PFSK-1 (cell line): ENCODE results near the gene YPEL1.

Experiments used
- FOXP2 ChIP-seq: optimal IDR thresholded peaks from 2 replicates; pipeline ENCODE3; 2011; ENCODE audit warnings: borderline replicate concordance, control low read depth, inconsistent platforms; ENCODE audit not compliant: insufficient read depth; ENCODE audit errors: extremely low read length, extremely low read depth
- POLR2AphosphoS5 ChIP-seq: IDR thresholded peaks from 2 replicates; pipeline ENCODE4 v1.6.1; 2012; ENCODE audit warnings: low read depth, mild to moderate bottlenecking, control low read depth, low read length, moderate library complexity
- REST ChIP-seq, 2 experiments: IDR thresholded peaks; 2 replicates each; pipeline versions ENCODE4 v1.6.1 to v1.8.0; 2011 to 2012; ENCODE audit warnings: low read depth in 2 of 2, low read length in 2 of 2, control low read depth in 1 of 2, inconsistent platforms in 1 of 2, mild to moderate bottlenecking in 1 of 2, moderate library complexity in 1 of 2; ENCODE audit not compliant: insufficient read depth in 1 of 2
- SIN3A ChIP-seq: IDR thresholded peaks from 2 replicates; pipeline ENCODE4 v1.6.1; 2012; ENCODE audit warnings: mild to moderate bottlenecking, low read length, moderate library complexity, borderline replicate concordance; ENCODE audit not compliant: insufficient read depth
- TAF1 ChIP-seq: IDR thresholded peaks from 2 replicates; pipeline ENCODE4 v1.6.1; 2012; ENCODE audit warnings: low read length, control low read depth, borderline replicate concordance; ENCODE audit not compliant: insufficient read depth

The YPEL1 gene

GRCh38 chr22:21713428-21714058 is 22.1 kb downstream of the YPEL1 start:
- TF ChIP-seq POLR2AphosphoS5 (no peak), FOXP2 (no peak), SIN3A (no peak)

GRCh38 chr22:21712751-21713427 is 22.7 kb downstream of the YPEL1 start:
- no peak for TF ChIP-seq POLR2AphosphoS5
- no peak for TF ChIP-seq REST (IDR thresholded peaks at IDR 0.05; ENCODE audit: insufficient read depth in 1 of 2, low read depth in 2 of 2, low read length in 2 of 2)
- no peak for TF ChIP-seq TAF1
- no peak for TF ChIP-seq SIN3A
- TF ChIP-seq FOXP2, result no peak

- TF ChIP-seq FOXP2 (no peak), REST (IDR thresholded peaks at IDR 0.05; ENCODE audit: insufficient read depth in 1 of 2, low read depth in 2 of 2, low read length in 2 of 2) (no peak), SIN3A (no peak), TAF1 (no peak), POLR2AphosphoS5 (no peak)
These were observed 23.7 kb downstream of the YPEL1 start for GRCh38 chr22:21711851-21712250.

- no peak for TF ChIP-seq TAF1
These were observed 25.4 kb downstream of the YPEL1 start for GRCh38 chr22:21710156-21710555.

GRCh38 chr22:21709688-21710087 is 25.9 kb downstream of the YPEL1 start:
- TF ChIP-seq TAF1, result no peak
- no peak for TF ChIP-seq FOXP2
- no peak for TF ChIP-seq POLR2AphosphoS5
- no peak for TF ChIP-seq SIN3A
- TF ChIP-seq REST (IDR thresholded peaks at IDR 0.05; ENCODE audit: insufficient read depth in 1 of 2, low read depth in 2 of 2, low read length in 2 of 2), result no peak

- TF ChIP-seq TAF1, result no peak
- TF ChIP-seq SIN3A, result no peak
- TF ChIP-seq FOXP2, result no peak
- no peak for TF ChIP-seq REST (IDR thresholded peaks at IDR 0.05; ENCODE audit: insufficient read depth in 1 of 2, low read depth in 2 of 2, low read length in 2 of 2)
- TF ChIP-seq POLR2AphosphoS5, result no peak
These were observed 26.6 kb downstream of the YPEL1 start for GRCh38 chr22:21708960-21709359.
